ENCODE data around the gene PLEKHA5. TPM values are rescaled to one million over a fixed set of nuclear protein-coding genes. Genes with fewer than 3 reads are reported as not detected.
A peak's percentile ranks its signal among the peaks of the same experiment; 100 is the strongest.

The PLEKHA5 gene
- polyA plus RNA-seq, 1 of the 3 experiments (the other 2 are of a cell fraction), result 7.1 TPM

DNA sequence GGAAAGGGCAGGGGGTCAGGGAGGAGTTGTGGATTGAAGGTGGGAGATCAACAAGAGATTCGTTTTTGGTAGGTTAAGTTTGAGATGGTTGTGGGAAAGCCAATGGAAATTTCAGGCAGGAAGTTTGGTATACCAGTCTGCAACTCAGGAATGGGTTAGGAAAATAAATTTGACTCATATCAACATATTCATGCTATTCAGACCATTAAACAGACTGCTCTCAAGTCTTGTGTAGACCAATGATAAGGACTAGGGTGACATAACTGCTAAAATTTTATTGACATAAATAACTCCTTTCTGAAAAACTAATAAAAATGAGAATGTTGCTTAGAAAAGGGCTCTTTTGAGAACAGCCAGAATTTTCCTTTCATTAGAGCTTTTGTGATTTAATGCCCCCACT is 60.0 kb downstream of the PLEKHA5 start:
- DNase-seq, result no peak
- Histone ChIP-seq H3K79me2 (ENCODE audit: insufficient read depth) (peaks cover 3% of the 10 kb centered on the region; the same call in 1 of the 2 replicates), H3K4me1 (ENCODE audit: control insufficient read depth in 1 of 2, insufficient read depth in 2 of 2, low read depth in 1 of 2, low read length in 1 of 2) (peaks cover 3 to 28% of the 10 kb centered on the region in 2 experiments; a peak in 3 of 4 replicates), H3K27me3 (ENCODE audit: insufficient read depth) (no peaks in the 10 kb centered on the region), H3K9ac (no peak overlapping the region), H3K9me2 (no peaks in the 10 kb centered on the region), H3F3A (replicated peaks; ENCODE audit: insufficient read depth) (peaks cover 17% of the 10 kb centered on the region), H2AFZ (ENCODE audit: low read depth) (no peak overlapping the region), H3K36me3 (replicated peaks in 1 of 2; ENCODE audit: control insufficient read depth in 1 of 2, insufficient read depth in 2 of 2, low read length in 1 of 2) (no peaks in the 10 kb centered on the region), H4K20me1 (ENCODE audit: insufficient read depth) (no peaks in the 10 kb centered on the region), H3K27ac (ENCODE audit: low read depth in 2 of 2, low read length in 1 of 2) (peak overlapping the region in 1 of 2 experiments; percentile 68; a peak in 2 of 4 replicates), H3K4me2 (no peak overlapping the region), H3K4me3 (ENCODE audit: low read depth in 2 of 2, low read length in 1 of 2) (no peak overlapping the region), H3K9me3 (no peaks in the 10 kb centered on the region)
- ChIA-PET POLR2A (no interaction called here), CTCF (interaction anchor here (0.9 to 1.2 kb wide), 2 partner anchors 10 to 328 kb away, joined by 3 to 4 read pairs; no protein-coding TSS in a partner anchor)
- 70% methylated on average over 1 of the region's 1 CpG for WGBS (ENCODE audit: low lambda C conversion rate)
- TF ChIP-seq, protein P1, sequence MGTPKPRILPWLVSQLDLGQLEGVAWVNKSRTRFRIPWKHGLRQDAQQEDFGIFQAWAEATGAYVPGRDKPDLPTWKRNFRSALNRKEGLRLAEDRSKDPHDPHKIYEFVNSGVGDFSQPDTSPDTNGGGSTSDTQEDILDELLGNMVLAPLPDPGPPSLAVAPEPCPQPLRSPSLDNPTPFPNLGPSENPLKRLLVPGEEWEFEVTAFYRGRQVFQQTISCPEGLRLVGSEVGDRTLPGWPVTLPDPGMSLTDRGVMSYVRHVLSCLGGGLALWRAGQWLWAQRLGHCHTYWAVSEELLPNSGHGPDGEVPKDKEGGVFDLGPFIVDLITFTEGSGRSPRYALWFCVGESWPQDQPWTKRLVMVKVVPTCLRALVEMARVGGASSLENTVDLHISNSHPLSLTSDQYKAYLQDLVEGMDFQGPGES (IDR thresholded peaks at IDR 0.05; ENCODE audit: low read depth, low read length), result no peak
- TF ChIP-seq, protein P2, sequence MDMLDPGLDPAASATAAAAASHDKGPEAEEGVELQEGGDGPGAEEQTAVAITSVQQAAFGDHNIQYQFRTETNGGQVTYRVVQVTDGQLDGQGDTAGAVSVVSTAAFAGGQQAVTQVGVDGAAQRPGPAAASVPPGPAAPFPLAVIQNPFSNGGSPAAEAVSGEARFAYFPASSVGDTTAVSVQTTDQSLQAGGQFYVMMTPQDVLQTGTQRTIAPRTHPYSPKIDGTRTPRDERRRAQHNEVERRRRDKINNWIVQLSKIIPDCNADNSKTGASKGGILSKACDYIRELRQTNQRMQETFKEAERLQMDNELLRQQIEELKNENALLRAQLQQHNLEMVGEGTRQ (IDR thresholded peaks at IDR 0.05; ENCODE audit: borderline replicate concordance, low read depth, low read length), result no peak
- TF ChIP-seq FOXM1 (IDR thresholded peaks at IDR 0.05; ENCODE audit: low read depth), result no peak

DNA sequence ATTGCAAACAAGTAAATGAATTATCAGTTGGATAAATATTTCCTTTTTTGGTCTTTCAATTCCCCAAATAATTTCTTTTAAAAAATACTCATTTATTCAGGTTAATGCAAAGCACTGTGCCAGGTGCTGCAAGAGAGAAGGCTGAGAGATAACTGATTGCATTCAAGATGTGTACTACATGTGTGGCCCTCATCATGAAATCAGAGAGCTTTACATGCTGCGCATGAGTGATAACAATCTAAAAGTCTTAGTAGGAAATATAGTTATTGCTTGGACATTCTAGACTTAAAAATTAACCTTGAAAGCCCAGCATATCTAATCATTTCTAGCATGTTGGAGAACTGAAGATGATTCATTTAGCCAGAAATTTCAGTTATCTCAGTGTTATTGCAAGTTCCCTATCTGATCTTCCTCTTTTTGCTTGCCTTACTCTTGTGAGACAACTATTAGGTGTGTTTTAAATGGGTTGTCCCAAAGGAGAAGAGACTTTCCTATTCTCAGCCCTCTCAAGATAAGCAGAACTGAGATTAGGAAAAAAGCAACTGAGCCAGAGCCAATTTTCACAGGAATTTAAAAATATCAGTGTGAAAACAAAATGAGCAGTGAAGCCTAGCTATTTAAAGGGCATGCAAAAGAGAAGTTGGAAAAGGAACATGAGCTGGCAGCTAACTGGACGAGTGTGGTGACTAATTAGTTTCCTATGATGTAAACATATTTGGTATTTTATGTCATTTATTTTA is 60.9 kb downstream of the PLEKHA5 start:
- POLR2A ChIA-PET, result no interaction called here
- no peak for TF ChIP-seq MAX (IDR thresholded peaks at IDR 0.05; ENCODE audit: low read depth)
- peak; percentile 13; the same call in 1 of the 2 replicates for TF ChIP-seq TCF12 (IDR thresholded peaks at IDR 0.05)
- TF ChIP-seq, protein P3, sequence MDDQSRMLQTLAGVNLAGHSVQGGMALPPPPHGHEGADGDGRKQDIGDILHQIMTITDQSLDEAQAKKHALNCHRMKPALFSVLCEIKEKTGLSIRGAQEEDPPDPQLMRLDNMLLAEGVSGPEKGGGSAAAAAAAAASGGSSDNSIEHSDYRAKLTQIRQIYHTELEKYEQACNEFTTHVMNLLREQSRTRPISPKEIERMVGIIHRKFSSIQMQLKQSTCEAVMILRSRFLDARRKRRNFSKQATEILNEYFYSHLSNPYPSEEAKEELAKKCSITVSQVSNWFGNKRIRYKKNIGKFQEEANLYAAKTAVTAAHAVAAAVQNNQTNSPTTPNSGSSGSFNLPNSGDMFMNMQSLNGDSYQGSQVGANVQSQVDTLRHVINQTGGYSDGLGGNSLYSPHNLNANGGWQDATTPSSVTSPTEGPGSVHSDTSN (IDR thresholded peaks at IDR 0.05), result 0 out of 2 replicates have a peak, but pooled peaks have one; percentile 4
- TF ChIP-seq NFIC (IDR thresholded peaks at IDR 0.05; ENCODE audit: borderline replicate concordance), result 0 out of 2 replicates have a peak, but pooled peaks have one; percentile 15
- TF ChIP-seq SMC3 (IDR thresholded peaks at IDR 0.05; ENCODE audit: low read depth, low read length), result no peak
- TF ChIP-seq GABPA (IDR thresholded peaks at IDR 0.05; ENCODE audit: low read depth), result no peak
- TF ChIP-seq RCOR1 (IDR thresholded peaks at IDR 0.05; ENCODE audit: low read length), result no peak
- no peak for TF ChIP-seq GATA2 (CRISPR knock-in tag; IDR thresholded peaks at IDR 0.05)
- TF ChIP-seq EZH2phosphoT487 (IDR thresholded peaks at IDR 0.05; ENCODE audit: borderline replicate concordance, low read depth), result no peak
- no peak for TF ChIP-seq JUND (IDR thresholded peaks at IDR 0.05)
- peak in 1 of 2 experiments; percentile 22; a peak in 1 of 4 replicates for TF ChIP-seq EP300 (IDR thresholded peaks at IDR 0.05; ENCODE audit: borderline replicate concordance in 1 of 2, low read depth in 1 of 2, low read length in 1 of 2)
- TF ChIP-seq MXI1 (IDR thresholded peaks at IDR 0.05; ENCODE audit: low read depth, low read length), result no peak
- TF ChIP-seq RAD21 (IDR thresholded peaks at IDR 0.05; ENCODE audit: low read length), result no peak
- TF ChIP-seq USF1 (IDR thresholded peaks at IDR 0.05; ENCODE audit: borderline replicate concordance, low read depth), result no peak
- no peak for TF ChIP-seq RFX5 (IDR thresholded peaks at IDR 0.05; ENCODE audit: low read length)
- no peak for TF ChIP-seq FOXJ3 (CRISPR knock-in tag; IDR thresholded peaks at IDR 0.05)
- no peak for TF ChIP-seq NRF1 (IDR thresholded peaks at IDR 0.05; ENCODE audit: low read depth, low read length)
- TF ChIP-seq, protein P2 (IDR thresholded peaks at IDR 0.05; ENCODE audit: borderline replicate concordance, low read depth, low read length), result no peak
- TF ChIP-seq YY1 (IDR thresholded peaks at IDR 0.05; ENCODE audit: low read depth), result no peak
- no peak for TF ChIP-seq TAF1 (IDR thresholded peaks at IDR 0.05; ENCODE audit: borderline replicate concordance, low read depth, low read length)

More for the DNA sequence above, 60.9 kb downstream of the PLEKHA5 start:
- H3K4me3 ChIP-seq (ENCODE audit: low read depth in 2 of 2, low read length in 1 of 2), result no peak overlapping the region
- H3K27ac ChIP-seq (ENCODE audit: low read depth in 2 of 2, low read length in 1 of 2), result peak overlapping the region in 1 of 2 experiments; percentile 68; a peak in 2 of 4 replicates
- no peaks in the 10 kb centered on the region for H3K9me3 ChIP-seq
- peaks cover 3 to 28% of the 10 kb centered on the region in 2 experiments; a peak in 3 of 4 replicates for H3K4me1 ChIP-seq (ENCODE audit: control insufficient read depth in 1 of 2, insufficient read depth in 2 of 2, low read depth in 1 of 2, low read length in 1 of 2)
- peak overlapping the region; percentile 32; the same call in 1 of the 2 replicates for H3K4me2 ChIP-seq
- peaks cover 3% of the 10 kb centered on the region; the same call in 1 of the 2 replicates for H3K79me2 ChIP-seq (ENCODE audit: insufficient read depth)
- H4K20me1 ChIP-seq (ENCODE audit: insufficient read depth), result no peaks in the 10 kb centered on the region
- no peaks in the 10 kb centered on the region for H3K36me3 ChIP-seq (replicated peaks in 1 of 2; ENCODE audit: control insufficient read depth in 1 of 2, insufficient read depth in 2 of 2, low read length in 1 of 2)
- H2AFZ ChIP-seq (ENCODE audit: low read depth), result no peak overlapping the region
- H3K9ac ChIP-seq, result no peak overlapping the region
- no peaks in the 10 kb centered on the region for H3K27me3 ChIP-seq (ENCODE audit: insufficient read depth)
- WGBS (ENCODE audit: low lambda C conversion rate), result 48% methylated on average over 2 of the region's 2 CpGs
- peaks cover 17% of the 10 kb centered on the region for H3F3A ChIP-seq (replicated peaks; ENCODE audit: insufficient read depth)
- DNase-seq, result no peak
- CTCF ChIA-PET, result no interaction called here
- H3K9me2 ChIP-seq, result no peaks in the 10 kb centered on the region
